GM12878 (cell line): ENCODE results near the gene CREB3L1. TPM values are rescaled to one million over a fixed set of nuclear protein-coding genes. Genes with fewer than 3 reads are reported as not detected.

Experiments
- ATAC-seq: fragments of 200-7000 bp; cut with Tn5 transposase; 3 replicates; pipeline ENCODE4 v1.9.1; 2020; ENCODE audit warnings: mild to moderate bottlenecking, moderate library complexity
- BruUV-seq: library from RNA; stranded (reverse); fragments of 400-500 nt; replicated peaks from 2 replicates; lab custom pipeline; 2021; lab: Mats Ljungman, UMichigan
- CTCF ChIA-PET: fragments of 300-600 bp; sonication (Branson Sonifier 250); formaldehyde crosslinking; extraction: SDS; loops from one replicate; lab custom pipeline; 2021; ENCODE audit warnings: inconsistent platforms; lab: Yijun Ruan, JAX
- POLR2A ChIA-PET: fragments of 350-600 bp; formaldehyde crosslinking; extraction: SDS; loops from one replicate; lab custom pipeline; 2021; ENCODE audit warnings: inconsistent platforms; lab: Charles Lee
- RAD21 ChIA-PET: fragments of 300-600 bp; sonication (Branson Sonifier 250); formaldehyde crosslinking; loops from one replicate; lab custom pipeline; 2023; ENCODE audit warnings: antibody characterized with exemption; ENCODE audit not compliant: unreplicated experiment; lab: Charles Lee
- SMC1A ChIA-PET: fragments of 300-600 bp; sonication (Branson Sonifier 250); formaldehyde crosslinking; loops from one replicate; lab custom pipeline; 2023; ENCODE audit not compliant: unreplicated experiment, uncharacterized antibody; lab: Charles Lee
- DNase-seq: peaks from one replicate; pipeline ENCODE4 v3.0.0-alpha.2; 2011; ENCODE audit warnings: low read depth, low spot score
- FAIRE-seq: peaks from 3 replicates; lab custom pipeline; 2011; peaks lifted over from hg19 to GRCh38; lab: Jason Lieb, UNC
- H2AFZ ChIP-seq: 2 replicates; pipeline ENCODE4 v1.6.0; 2011; ENCODE audit warnings: low read depth, low read length, control low read depth; ENCODE audit not compliant: control insufficient read depth
- H3K27ac ChIP-seq: 2 replicates; pipeline ENCODE4 v1.5.1; 2011; ENCODE audit warnings: control low read depth; ENCODE audit not compliant: control insufficient read depth, insufficient read depth
- H3K27me3 ChIP-seq, 2 experiments: replicated peaks in 1 of 2; 2 replicates each; pipeline versions ENCODE4 v1.6.0 to v1.6.1; 2011; ENCODE audit warnings: low read length in 1 of 2; ENCODE audit not compliant: control insufficient read depth in 2 of 2, insufficient read depth in 2 of 2
- H3K36me3 ChIP-seq, 2 experiments: 2 replicates each; pipeline ENCODE4 v1.5.1; 2011; ENCODE audit warnings: low read length in 1 of 2; ENCODE audit not compliant: control insufficient read depth in 2 of 2, insufficient read depth in 2 of 2
- H3K4me1 ChIP-seq: 2 replicates; pipeline ENCODE4 v1.6.1; 2011; ENCODE audit warnings: mild to moderate bottlenecking, low read length, moderate library complexity, mixed read lengths; ENCODE audit not compliant: control insufficient read depth, insufficient read depth
- H3K4me2 ChIP-seq: 2 replicates; pipeline ENCODE4 v1.6.0; 2011; ENCODE audit warnings: control low read depth; ENCODE audit not compliant: control insufficient read depth, insufficient read depth
- H3K4me3 ChIP-seq: fragments of 200-600 bp; sonication (generic); 2 replicates; pipeline ENCODE4 v1.5.1; 2016
- H3K79me2 ChIP-seq: 2 replicates; pipeline ENCODE4 v1.6.0; 2011; ENCODE audit warnings: low read length; ENCODE audit not compliant: control insufficient read depth, insufficient read depth
- H3K9ac ChIP-seq: 2 replicates; pipeline ENCODE4 v1.8.0; 2011; ENCODE audit warnings: low read length, control low read depth, mixed read lengths; ENCODE audit not compliant: control insufficient read depth, insufficient read depth
- H3K9me3 ChIP-seq: replicated peaks from 3 replicates; pipeline ENCODE4 v1.5.1; 2011; ENCODE audit warnings: mild to moderate bottlenecking, low read length; ENCODE audit not compliant: control insufficient read depth, insufficient read depth
- H4K20me1 ChIP-seq: 2 replicates; pipeline ENCODE4 v1.6.0; 2011; ENCODE audit not compliant: control insufficient read depth, insufficient read depth
- BCL11A ChIP-seq: IDR thresholded peaks from 2 replicates; pipeline ENCODE4 v1.6.1; 2011; ENCODE audit warnings: low read depth, low read length
- CREB1 ChIP-seq: IDR thresholded peaks from 2 replicates; pipeline ENCODE4 v1.6.1; 2012; ENCODE audit warnings: low read depth, mild to moderate bottlenecking, inconsistent platforms
- EED ChIP-seq: sonication (generic); IDR thresholded peaks from 2 replicates; pipeline ENCODE4 v1.6.1; 2016; ENCODE audit warnings: antibody characterized with exemption, low read depth
- FOXM1 ChIP-seq: IDR thresholded peaks from 2 replicates; pipeline ENCODE4 v1.6.1; 2012; ENCODE audit warnings: low read depth, mild to moderate bottlenecking, inconsistent platforms, low read length, moderate library complexity
- GABPA ChIP-seq: IDR thresholded peaks from 2 replicates; pipeline ENCODE4 v1.6.1; 2014; ENCODE audit warnings: antibody characterized with exemption, low read depth, mild to moderate bottlenecking, inconsistent platforms
- JUNB ChIP-seq: IDR thresholded peaks from 2 replicates; pipeline ENCODE4 v1.6.1; 2016; ENCODE audit warnings: antibody characterized with exemption, mild to moderate bottlenecking
- MEF2A ChIP-seq: IDR thresholded peaks from 2 replicates; pipeline ENCODE4 v1.6.1; 2011; ENCODE audit warnings: low read depth, mild to moderate bottlenecking, low read length, moderate library complexity; ENCODE audit not compliant: insufficient read depth
- NFIC ChIP-seq: IDR thresholded peaks from 2 replicates; pipeline ENCODE4 v1.6.1; 2012; ENCODE audit warnings: low read depth, mild to moderate bottlenecking, inconsistent platforms, low read length, moderate library complexity
- NFXL1 ChIP-seq: fragments of 450-650 bp; IDR thresholded peaks from 2 replicates; pipeline ENCODE4 v1.6.1; 2017; ENCODE audit warnings: antibody characterized with exemption, mild to moderate bottlenecking, borderline replicate concordance
- RUNX3 ChIP-seq: IDR thresholded peaks from 2 replicates; pipeline ENCODE4 v1.6.1; 2012; ENCODE audit warnings: low read length, inconsistent platforms
- TBL1XR1 ChIP-seq: IDR thresholded peaks from 2 replicates; pipeline ENCODE4 v1.6.1; 2012; ENCODE audit warnings: low read depth, low read length, improper control_type of control experiment
- ZNF622 ChIP-seq: fragments of 450-650 bp; IDR thresholded peaks from 2 replicates; pipeline ENCODE4 v1.6.1; 2017; ENCODE audit warnings: mild to moderate bottlenecking, inconsistent platforms
- WGBS: methylation state at CpG from one replicate; pipeline ENCODE4 v1.1.6; 2016; ENCODE audit warnings: low lambda C conversion rate; ENCODE audit not compliant: insufficient replicate concordance, insufficient coverage; ENCODE audit errors: missing lambda C conversion rate; 5-methylcytosine and 5-hydroxymethylcytosine counted together
- in situ Hi-C: fragments of 300-500 bp; cut with MboI; formaldehyde crosslinking; loops from 9 replicates; pipeline ENCODE4 v1.14.3; 2018; ENCODE audit warnings: mixed read lengths
- intact Hi-C: fragments of 100-400 bp; cut with micrococcal nuclease; formaldehyde crosslinking; loops from one replicate; pipeline ENCODE4 v1.14.2; 2022; ENCODE audit not compliant: unreplicated experiment
- polyA plus RNA-seq, 11 experiments: library from polyadenylated mRNA; depleted of rRNA in 4 of 11; unstranded in 6 of 11; stranded (reverse) in 5 of 11; fragments of >200 nt; fragmentation: Nextera tagmentation in 4 of 11; fragmentation: Illumina TruSeq in 1 of 11; extraction: Ambion mirVana in 4 of 11; extraction: Trizol in 1 of 11; gene quantifications; 1 replicate in 1 of 11; 2 replicates in 10 of 11; pipeline versions ENCODE4 v1.2.1 to v1.2.3, GENCODE V29; 2011 to 2016; ENCODE audit warnings: inconsistent platforms in 2 of 11, missing spikeins in 2 of 11, low read depth in 1 of 11
- total RNA-seq, 4 experiments: library from RNA; depleted of rRNA in 3 of 4; stranded (reverse); fragments of >200 nt in 3 of 4; fragmentation: Illumina TruSeq in 1 of 4; extraction: Trizol in 1 of 4; gene quantifications; 2 replicates each; pipeline versions ENCODE4 v1.2.1 to v1.2.3, GENCODE V29; 2013 to 2021
- TF ChIP-seq, protein P1 (sequence below): fragments of 450-650 bp; IDR thresholded peaks from 2 replicates; pipeline ENCODE4 v1.6.1; 2017; ENCODE audit warnings: antibody characterized with exemption, mild to moderate bottlenecking, moderate library complexity
- TF ChIP-seq, protein P2 (sequence below): fragments of 450-650 bp; IDR thresholded peaks from 2 replicates; pipeline ENCODE4 v1.6.1; 2017; ENCODE audit warnings: mild to moderate bottlenecking, moderate library complexity
- TF ChIP-seq, protein P3 (sequence below): fragments of 450-650 bp; IDR thresholded peaks from 2 replicates; pipeline ENCODE4 v1.6.1; 2016; ENCODE audit warnings: mild to moderate bottlenecking

The CREB3L1 gene
- total and polyA plus RNA-seq, 10 of the 15 experiments (the other 5 are each of a cell fraction or from before 2014, with no cell fraction given), result 0.03 to 1.4 (median 0.22) TPM

DNA sequence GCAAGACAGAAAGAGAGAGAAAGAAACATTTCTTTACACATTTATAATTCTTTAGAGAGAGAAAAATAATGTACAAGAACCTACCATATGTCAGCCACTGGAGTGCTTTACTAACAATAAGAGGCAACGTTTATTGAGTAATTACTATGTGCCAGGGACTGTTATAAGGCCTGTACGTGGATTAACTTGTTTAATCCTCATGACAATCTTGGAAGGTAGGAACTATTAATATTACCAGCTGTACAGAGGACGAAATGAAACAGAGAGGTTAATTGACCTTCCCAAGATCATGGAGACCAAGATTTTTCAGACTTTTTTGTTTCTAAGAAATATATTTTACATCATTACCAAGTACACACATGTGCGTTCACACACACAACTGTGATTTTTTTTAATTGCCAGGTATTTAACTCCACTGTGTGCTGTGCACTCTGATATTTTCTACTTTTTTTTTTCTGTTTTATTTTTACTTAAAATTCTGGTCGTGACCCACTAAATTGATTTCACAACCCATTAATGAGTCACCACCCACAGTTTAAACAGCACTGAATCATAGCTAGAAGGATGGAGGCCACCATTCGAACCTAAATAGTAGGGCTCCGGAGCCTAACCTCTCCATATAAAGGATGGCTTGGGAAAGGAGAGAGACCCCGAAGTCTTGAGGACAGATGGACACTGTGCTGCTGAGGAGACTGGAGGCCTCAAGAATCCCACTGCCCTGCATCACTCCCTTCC, 21.4 kb downstream of the CREB3L1 start:
- WGBS, result 21% methylated on average over 8 of the region's 8 CpGs
- Histone ChIP-seq H3K4me1 (peaks cover 31% of the 10 kb centered on the region), H3K9me3 (no peaks in the 10 kb centered on the region), H4K20me1 (no peaks in the 10 kb centered on the region), H3K36me3 (no peaks in the 10 kb centered on the region), H3K4me3 (no peak overlapping the region; the same call in 1 of the 2 replicates), H2AFZ (no peak overlapping the region; the same call in 1 of the 2 replicates), H3K9ac (no peak overlapping the region), H3K27ac (0 out of 2 replicates have a peak overlapping the region, but pooled peaks have one; percentile 24), H3K79me2 (no peaks in the 10 kb centered on the region), H3K27me3 (no peaks in the 10 kb centered on the region; a peak in 2 of 4 replicates), H3K4me2 (peak overlapping the region; percentile 54)
- SMC1A ChIA-PET, result interaction anchor here (1.2 kb wide), 1 partner anchor 9 kb away, joined by 4 read pairs; no protein-coding TSS in a partner anchor
- ATAC-seq (0 out of 3 replicates have a peak, but pooled peaks have one; percentile 10), DNase-seq (no peak), FAIRE-seq (no peak)
- in situ Hi-C loops (no loop called here), intact Hi-C loops (no loop called here)
- no TSS peak for BruUV-seq
- RAD21 ChIA-PET, result no interaction called here
- POLR2A ChIA-PET, result interaction anchor here (1.3 kb wide), 1 partner anchor 27 kb away, joined by 3 read pairs; no protein-coding TSS in a partner anchor
- CTCF ChIA-PET, result interaction anchor here (1.2 to 4.5 kb wide), 6 partner anchors 9 to 334 kb away, joined by 3 to 26 read pairs (median 4); partner anchors contain the start of gene CREB3L1
- TF ChIP-seq CREB1 (no peak), RUNX3 (peak; percentile 77), JUNB (peak; percentile 86), ZNF622 (no peak), EED (0 out of 2 replicates have a peak, but pooled peaks have one; percentile 43), TBL1XR1 (no peak), NFIC (peak; percentile 66), NFXL1 (no peak), BCL11A (0 out of 2 replicates have a peak, but pooled peaks have one; percentile 29), FOXM1 (0 out of 2 replicates have a peak, but pooled peaks have one; percentile 46), GABPA (0 out of 2 replicates have a peak, but pooled peaks have one; percentile 18), MEF2A (0 out of 2 replicates have a peak, but pooled peaks have one; percentile 43)
- TF ChIP-seq, protein P1, sequence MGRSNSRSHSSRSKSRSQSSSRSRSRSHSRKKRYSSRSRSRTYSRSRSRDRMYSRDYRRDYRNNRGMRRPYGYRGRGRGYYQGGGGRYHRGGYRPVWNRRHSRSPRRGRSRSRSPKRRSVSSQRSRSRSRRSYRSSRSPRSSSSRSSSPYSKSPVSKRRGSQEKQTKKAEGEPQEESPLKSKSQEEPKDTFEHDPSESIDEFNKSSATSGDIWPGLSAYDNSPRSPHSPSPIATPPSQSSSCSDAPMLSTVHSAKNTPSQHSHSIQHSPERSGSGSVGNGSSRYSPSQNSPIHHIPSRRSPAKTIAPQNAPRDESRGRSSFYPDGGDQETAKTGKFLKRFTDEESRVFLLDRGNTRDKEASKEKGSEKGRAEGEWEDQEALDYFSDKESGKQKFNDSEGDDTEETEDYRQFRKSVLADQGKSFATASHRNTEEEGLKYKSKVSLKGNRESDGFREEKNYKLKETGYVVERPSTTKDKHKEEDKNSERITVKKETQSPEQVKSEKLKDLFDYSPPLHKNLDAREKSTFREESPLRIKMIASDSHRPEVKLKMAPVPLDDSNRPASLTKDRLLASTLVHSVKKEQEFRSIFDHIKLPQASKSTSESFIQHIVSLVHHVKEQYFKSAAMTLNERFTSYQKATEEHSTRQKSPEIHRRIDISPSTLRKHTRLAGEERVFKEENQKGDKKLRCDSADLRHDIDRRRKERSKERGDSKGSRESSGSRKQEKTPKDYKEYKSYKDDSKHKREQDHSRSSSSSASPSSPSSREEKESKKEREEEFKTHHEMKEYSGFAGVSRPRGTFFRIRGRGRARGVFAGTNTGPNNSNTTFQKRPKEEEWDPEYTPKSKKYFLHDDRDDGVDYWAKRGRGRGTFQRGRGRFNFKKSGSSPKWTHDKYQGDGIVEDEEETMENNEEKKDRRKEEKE, result no peak
- TF ChIP-seq, protein P2, sequence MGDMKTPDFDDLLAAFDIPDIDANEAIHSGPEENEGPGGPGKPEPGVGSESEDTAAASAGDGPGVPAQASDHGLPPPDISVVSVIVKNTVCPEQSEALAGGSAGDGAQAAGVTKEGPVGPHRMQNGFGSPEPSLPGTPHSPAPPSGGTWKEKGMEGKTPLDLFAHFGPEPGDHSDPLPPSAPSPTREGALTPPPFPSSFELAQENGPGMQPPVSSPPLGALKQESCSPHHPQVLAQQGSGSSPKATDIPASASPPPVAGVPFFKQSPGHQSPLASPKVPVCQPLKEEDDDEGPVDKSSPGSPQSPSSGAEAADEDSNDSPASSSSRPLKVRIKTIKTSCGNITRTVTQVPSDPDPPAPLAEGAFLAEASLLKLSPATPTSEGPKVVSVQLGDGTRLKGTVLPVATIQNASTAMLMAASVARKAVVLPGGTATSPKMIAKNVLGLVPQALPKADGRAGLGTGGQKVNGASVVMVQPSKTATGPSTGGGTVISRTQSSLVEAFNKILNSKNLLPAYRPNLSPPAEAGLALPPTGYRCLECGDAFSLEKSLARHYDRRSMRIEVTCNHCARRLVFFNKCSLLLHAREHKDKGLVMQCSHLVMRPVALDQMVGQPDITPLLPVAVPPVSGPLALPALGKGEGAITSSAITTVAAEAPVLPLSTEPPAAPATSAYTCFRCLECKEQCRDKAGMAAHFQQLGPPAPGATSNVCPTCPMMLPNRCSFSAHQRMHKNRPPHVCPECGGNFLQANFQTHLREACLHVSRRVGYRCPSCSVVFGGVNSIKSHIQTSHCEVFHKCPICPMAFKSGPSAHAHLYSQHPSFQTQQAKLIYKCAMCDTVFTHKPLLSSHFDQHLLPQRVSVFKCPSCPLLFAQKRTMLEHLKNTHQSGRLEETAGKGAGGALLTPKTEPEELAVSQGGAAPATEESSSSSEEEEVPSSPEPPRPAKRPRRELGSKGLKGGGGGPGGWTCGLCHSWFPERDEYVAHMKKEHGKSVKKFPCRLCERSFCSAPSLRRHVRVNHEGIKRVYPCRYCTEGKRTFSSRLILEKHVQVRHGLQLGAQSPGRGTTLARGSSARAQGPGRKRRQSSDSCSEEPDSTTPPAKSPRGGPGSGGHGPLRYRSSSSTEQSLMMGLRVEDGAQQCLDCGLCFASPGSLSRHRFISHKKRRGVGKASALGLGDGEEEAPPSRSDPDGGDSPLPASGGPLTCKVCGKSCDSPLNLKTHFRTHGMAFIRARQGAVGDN, result no peak
- TF ChIP-seq, protein P3, sequence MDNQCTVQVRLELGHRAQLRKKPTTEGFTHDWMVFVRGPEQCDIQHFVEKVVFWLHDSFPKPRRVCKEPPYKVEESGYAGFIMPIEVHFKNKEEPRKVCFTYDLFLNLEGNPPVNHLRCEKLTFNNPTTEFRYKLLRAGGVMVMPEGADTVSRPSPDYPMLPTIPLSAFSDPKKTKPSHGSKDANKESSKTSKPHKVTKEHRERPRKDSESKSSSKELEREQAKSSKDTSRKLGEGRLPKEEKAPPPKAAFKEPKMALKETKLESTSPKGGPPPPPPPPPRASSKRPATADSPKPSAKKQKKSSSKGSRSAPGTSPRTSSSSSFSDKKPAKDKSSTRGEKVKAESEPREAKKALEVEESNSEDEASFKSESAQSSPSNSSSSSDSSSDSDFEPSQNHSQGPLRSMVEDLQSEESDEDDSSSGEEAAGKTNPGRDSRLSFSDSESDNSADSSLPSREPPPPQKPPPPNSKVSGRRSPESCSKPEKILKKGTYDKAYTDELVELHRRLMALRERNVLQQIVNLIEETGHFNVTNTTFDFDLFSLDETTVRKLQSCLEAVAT, result no peak
